Endothelial cell (in vitro differentiated cells): ENCODE data around the gene UGT1A8. TPM values are rescaled to one million over a fixed set of nuclear protein-coding genes. Genes with fewer than 3 reads are reported as not detected.
"Not testable (repeated sequence)": the region's sequence is repeated elsewhere in the genome, so short reads cannot be mapped to it uniquely, and the experiment has no call there.

Experiments
- DNase-seq: peaks from one replicate; pipeline ENCODE4 v3.0.0; 2021; ENCODE audit warnings: low spot score
- H3K27ac Mint-ChIP-seq: one replicate; pipeline ENCODE4 v1.8.0; 2021; ENCODE audit warnings: mixed read lengths, inconsistent platforms; ENCODE audit not compliant: unreplicated experiment
- H3K27me3 Mint-ChIP-seq: one replicate; pipeline ENCODE4 v1.8.0; 2021; ENCODE audit warnings: mild to moderate bottlenecking, moderate library complexity, mixed read lengths, inconsistent platforms; ENCODE audit not compliant: unreplicated experiment
- H3K36me3 Mint-ChIP-seq: one replicate; pipeline ENCODE4 v1.8.0; 2021; ENCODE audit warnings: mild to moderate bottlenecking, low read depth, mixed read lengths, inconsistent platforms; ENCODE audit not compliant: unreplicated experiment
- H3K4me1 Mint-ChIP-seq: one replicate; pipeline ENCODE4 v1.8.0; 2021; ENCODE audit warnings: mild to moderate bottlenecking, mixed read lengths, inconsistent platforms; ENCODE audit not compliant: unreplicated experiment
- H3K4me3 Mint-ChIP-seq: one replicate; pipeline ENCODE4 v1.8.0; 2021; ENCODE audit warnings: mild to moderate bottlenecking, mixed read lengths, inconsistent platforms; ENCODE audit not compliant: unreplicated experiment
- H3K9me3 Mint-ChIP-seq: one replicate; pipeline ENCODE4 v1.8.0; 2021; ENCODE audit warnings: mixed read lengths, inconsistent platforms; ENCODE audit not compliant: unreplicated experiment
- CTCF ChIP-seq: fragments of 200-600 bp; sonication (generic); IDR thresholded peaks from one replicate; pipeline ENCODE4 v1.5.0; 2021; ENCODE audit warnings: antibody characterized with exemption; ENCODE audit not compliant: unreplicated experiment
- total RNA-seq: library from RNA; stranded (reverse); fragmentation: NEBNext Ultra II Directional; extraction: Animal tissue kit (Norgen Biotek cat#: 25700); gene quantifications from one replicate; pipeline ENCODE4 v1.2.1, GENCODE V29; 2021; ENCODE audit not compliant: unreplicated experiment

Gene UGT1A8
- total RNA-seq, 1 donor from 2014 or later = not detected

- no peak for TF ChIP-seq CTCF
- H3K9me3 Mint-ChIP-seq = no peaks in the 10 kb centered on the region
Observed at GRCh38 chr2:233713262-233713615, 95.8 kb downstream of the UGT1A8 start.

DNA sequence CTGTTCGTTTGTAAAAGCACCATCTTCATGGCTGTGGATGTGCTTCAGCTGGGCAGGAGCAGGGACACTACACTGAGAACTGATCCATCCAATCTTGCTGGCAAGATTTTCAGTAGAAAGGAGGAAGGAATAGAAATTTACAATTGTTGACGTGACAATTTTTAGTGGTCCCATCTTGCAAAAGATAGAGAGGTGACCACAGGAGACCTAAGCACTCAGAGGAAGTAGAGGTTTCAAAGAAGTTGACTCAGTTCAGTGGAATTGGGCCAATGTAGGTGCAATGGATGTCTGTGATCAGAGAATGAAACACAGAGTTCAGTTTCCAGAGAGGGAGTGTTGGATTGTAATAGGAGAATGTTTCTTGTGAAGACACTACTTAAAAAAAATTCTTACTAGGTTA lies 96.7 kb downstream of the UGT1A8 start:
- no peak for DNase-seq
- Mint-ChIP-seq H3K27me3 (peaks cover 3% of the 10 kb centered on the region), H3K36me3 (no peaks in the 10 kb centered on the region), H3K4me1 (no peaks in the 10 kb centered on the region), H3K9me3 (no peaks in the 10 kb centered on the region), H3K27ac (no peak overlapping the region), H3K4me3 (no peak overlapping the region)
- no peak for TF ChIP-seq CTCF

More at GRCh38 chr2:233713262-233713615, 95.8 kb downstream of the UGT1A8 start:
- Mint-ChIP-seq H3K36me3 (no peaks in the 10 kb centered on the region), H3K27ac (no peak overlapping the region), H3K4me1 (no peaks in the 10 kb centered on the region), H3K4me3 (no peak overlapping the region), H3K27me3 (peaks cover 2% of the 10 kb centered on the region)
- no peak for DNase-seq

GRCh38 chr2:233718552-233718951 lies 101.1 kb downstream of the UGT1A8 start, which contains the start of gene UGT1A4:
UGT1A4 (plus strand) TSS chr2:233718736; CDS start chr2:233718821, 85 bp downstream.
- Mint-ChIP-seq H3K36me3 (no peaks in the 10 kb centered on the region), H3K27me3 (peaks cover 3% of the 10 kb centered on the region), H3K4me1 (no peaks in the 10 kb centered on the region), H3K4me3 (no peak within 1 kb of the TSS), H3K9me3 (no peaks in the 10 kb centered on the region), H3K27ac (no peak within 1 kb of the TSS)
- no peak for DNase-seq
- no peak for TF ChIP-seq CTCF

DNA sequence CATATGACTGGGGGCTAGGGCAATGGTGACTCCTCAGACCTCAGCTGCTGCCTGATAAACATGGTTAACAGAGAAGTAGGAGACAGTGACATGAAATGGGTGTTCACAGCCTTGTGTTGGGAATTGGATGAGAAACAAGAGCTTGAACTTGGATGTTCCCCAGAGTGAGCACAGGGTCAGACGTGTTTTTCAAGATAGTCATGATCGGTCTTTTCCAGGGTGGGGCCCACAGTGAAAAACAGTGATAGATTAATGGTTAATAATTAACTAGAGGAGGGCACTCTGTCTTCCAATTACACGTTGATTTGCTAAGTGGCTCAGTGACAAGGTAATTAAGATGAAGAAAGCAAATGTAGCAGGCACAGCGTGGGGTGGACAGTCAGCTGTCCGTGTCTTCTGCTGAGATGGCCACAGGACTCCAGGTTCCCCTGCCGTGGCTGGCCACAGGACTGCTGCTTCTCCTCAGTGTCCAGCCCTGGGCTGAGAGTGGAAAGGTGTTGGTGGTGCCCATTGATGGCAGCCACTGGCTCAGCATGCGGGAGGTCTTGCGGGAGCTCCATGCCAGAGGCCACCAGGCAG lies 111.4 kb downstream of the UGT1A8 start, which contains the start of gene UGT1A3:
Gene UGT1A3 (plus strand): TSS at position 320 of the 579 bp plus-strand sequence. CDS start 85 bp downstream, at position 405.
- TF ChIP-seq CTCF = no peak
- Mint-ChIP-seq H3K9me3 (no peaks in the 10 kb centered on the region), H3K4me1 (no peaks in the 10 kb centered on the region)

GRCh38 chr2:233736868-233737653 lies 119.6 kb downstream of the UGT1A8 start:
- not testable (repeated sequence) for H3K9me3 Mint-ChIP-seq, H3K4me1 Mint-ChIP-seq, DNase-seq, H3K27ac Mint-ChIP-seq, H3K4me3 Mint-ChIP-seq, H3K27me3 Mint-ChIP-seq, H3K36me3 Mint-ChIP-seq

More for the DNA sequence above, 111.4 kb downstream of the UGT1A8 start, which contains the start of gene UGT1A3:
- Mint-ChIP-seq H3K4me3 (no peak within 1 kb of the TSS), H3K27ac (no peak within 1 kb of the TSS), H3K36me3 (no peaks in the 10 kb centered on the region), H3K27me3 (no peaks in the 10 kb centered on the region)
- no peak for DNase-seq
